Measurements from ENCODE around the gene CBLL2.

GRCh38 chrX:22314211-22314610 is 41.5 kb downstream of the CBLL2 start:
- TF ChIP-seq, protein P1, sequence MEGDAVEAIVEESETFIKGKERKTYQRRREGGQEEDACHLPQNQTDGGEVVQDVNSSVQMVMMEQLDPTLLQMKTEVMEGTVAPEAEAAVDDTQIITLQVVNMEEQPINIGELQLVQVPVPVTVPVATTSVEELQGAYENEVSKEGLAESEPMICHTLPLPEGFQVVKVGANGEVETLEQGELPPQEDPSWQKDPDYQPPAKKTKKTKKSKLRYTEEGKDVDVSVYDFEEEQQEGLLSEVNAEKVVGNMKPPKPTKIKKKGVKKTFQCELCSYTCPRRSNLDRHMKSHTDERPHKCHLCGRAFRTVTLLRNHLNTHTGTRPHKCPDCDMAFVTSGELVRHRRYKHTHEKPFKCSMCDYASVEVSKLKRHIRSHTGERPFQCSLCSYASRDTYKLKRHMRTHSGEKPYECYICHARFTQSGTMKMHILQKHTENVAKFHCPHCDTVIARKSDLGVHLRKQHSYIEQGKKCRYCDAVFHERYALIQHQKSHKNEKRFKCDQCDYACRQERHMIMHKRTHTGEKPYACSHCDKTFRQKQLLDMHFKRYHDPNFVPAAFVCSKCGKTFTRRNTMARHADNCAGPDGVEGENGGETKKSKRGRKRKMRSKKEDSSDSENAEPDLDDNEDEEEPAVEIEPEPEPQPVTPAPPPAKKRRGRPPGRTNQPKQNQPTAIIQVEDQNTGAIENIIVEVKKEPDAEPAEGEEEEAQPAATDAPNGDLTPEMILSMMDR (IDR thresholded peaks at IDR 0.05) = no peak
- TF ChIP-seq POLR2A (IDR thresholded peaks at IDR 0.05) (no peak), POLR2AphosphoS5 (IDR thresholded peaks at IDR 0.05) (no peak), EP300 (IDR thresholded peaks at IDR 0.05) (no peak)

Data from sigmoid colon (tissue), 4 donors.